ENCODE measurements around the gene HSPG2.
A peak's percentile ranks its signal among the peaks of the same experiment; 100 is the strongest.
"Not testable (repeated sequence)": the region's sequence is repeated elsewhere in the genome, so short reads cannot be mapped to it uniquely, and the experiment has no call there.

HSPG2 gene

GRCh38 chr1:21937034-21937371 is at the start of gene HSPG2:
TSS of gene HSPG2 (minus strand) at chr1:21937310. CDS start at chr1:21937217, 93 bp downstream.
- DNase-seq, result no peak

DNA sequence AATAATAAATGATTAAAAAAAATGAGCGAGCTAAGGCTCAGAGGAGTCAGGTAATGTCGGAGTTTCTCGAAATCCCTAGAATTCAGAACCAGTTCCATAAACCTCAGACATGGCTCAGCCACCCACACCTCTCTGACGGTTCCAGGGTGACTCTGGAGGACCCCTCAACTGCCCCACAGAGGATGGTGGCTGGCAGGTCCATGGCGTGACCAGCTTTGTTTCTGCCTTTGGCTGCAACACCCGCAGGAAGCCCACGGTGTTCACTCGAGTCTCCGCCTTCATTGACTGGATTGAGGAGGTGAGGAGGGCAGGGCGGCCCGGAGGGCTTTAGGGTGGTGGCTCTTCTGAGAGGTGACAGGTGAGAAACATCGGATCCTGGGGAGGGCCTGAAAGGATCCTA is 49.3 kb upstream of the HSPG2 start:
- not testable (repeated sequence) for DNase-seq

- DNase-seq, result not testable (repeated sequence)
These were observed 48.8 kb upstream of the HSPG2 start for GRCh38 chr1:21985893-21986292.

GRCh38 chr1:21983539-21983938 is 46.4 kb upstream of the HSPG2 start:
- DNase-seq, result not testable (repeated sequence)

- not testable (repeated sequence) for DNase-seq
These were observed 45.0 kb upstream of the HSPG2 start for GRCh38 chr1:21982122-21982521.

GRCh38 chr1:21981253-21981652 is 44.1 kb upstream of the HSPG2 start:
- DNase-seq, result not testable (repeated sequence)

DNA sequence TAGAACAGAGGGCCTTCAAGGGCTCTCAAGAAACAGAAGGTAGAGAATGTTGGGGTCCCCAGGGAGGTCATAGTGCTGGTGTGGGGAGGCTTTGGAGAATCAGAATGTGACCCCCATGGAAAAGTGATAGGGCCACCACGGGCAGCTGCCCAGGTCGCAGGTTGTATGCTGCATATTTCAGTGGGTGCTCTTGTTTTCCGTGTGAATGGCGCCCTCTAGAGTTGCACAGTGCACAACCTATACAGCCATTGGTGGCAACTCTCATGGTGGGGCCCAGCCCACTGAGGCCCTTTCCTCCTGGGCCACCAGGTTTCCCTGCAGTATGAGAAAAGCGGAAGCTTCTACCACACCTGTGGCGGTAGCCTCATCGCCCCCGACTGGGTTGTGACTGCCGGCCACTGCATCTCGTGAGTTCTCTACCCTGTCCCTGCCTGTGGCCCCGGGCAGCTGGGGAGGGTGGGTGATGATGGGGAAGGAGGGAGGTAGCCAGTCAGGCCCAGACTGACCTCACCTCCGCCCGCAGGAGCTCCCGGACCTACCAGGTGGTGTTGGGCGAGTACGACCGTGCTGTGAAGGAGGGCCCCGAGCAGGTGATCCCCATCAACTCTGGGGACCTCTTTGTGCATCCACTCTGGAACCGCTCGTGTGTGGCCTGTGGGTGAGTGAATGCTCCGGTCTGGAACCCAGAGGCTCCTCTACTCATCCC is 43.6 kb upstream of the HSPG2 start:
- DNase-seq, result not testable (repeated sequence)

DNA sequence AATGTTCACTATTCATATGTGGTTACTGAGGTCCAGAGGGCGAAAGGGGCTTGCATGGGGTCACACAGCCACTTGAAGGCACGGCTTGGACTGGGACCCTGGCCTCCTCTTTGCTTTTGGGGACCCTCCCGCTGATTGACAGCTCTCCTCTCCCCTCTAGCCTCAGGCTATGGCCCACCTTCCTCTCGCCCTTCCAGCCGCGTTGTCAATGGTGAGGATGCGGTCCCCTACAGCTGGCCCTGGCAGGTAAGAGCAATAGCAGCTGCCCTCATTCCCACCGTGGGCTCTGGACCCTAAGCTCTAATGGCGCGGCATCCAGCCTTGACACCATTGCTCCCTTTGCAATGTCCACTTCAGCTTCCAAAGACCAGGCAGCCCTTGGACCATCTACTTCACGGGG is 41.1 kb upstream of the HSPG2 start:
- not testable (repeated sequence) for DNase-seq

- not testable (repeated sequence) for DNase-seq
These were observed 39.7 kb upstream of the HSPG2 start, which contains the start of gene CELA3B for GRCh38 chr1:21976703-21977239. TSS of gene CELA3B (plus strand) at chr1:21977022. CDS start at chr1:21977040, 18 bp downstream.

- not testable (repeated sequence) for DNase-seq
These were observed 38.2 kb upstream of the HSPG2 start for GRCh38 chr1:21975296-21975695.

- DNase-seq, result not testable (repeated sequence)
These were observed 37.6 kb upstream of the HSPG2 start for GRCh38 chr1:21974699-21975098.

- not testable (repeated sequence) for DNase-seq
These were observed 36.8 kb upstream of the HSPG2 start for GRCh38 chr1:21973948-21974347.

GRCh38 chr1:21972973-21973441 is 35.9 kb upstream of the HSPG2 start:
- not testable (repeated sequence) for DNase-seq

GRCh38 chr1:21970523-21970922 is 33.4 kb upstream of the HSPG2 start:
- DNase-seq, result not testable (repeated sequence)

- DNase-seq, result not testable (repeated sequence)
These were observed 32.0 kb upstream of the HSPG2 start for GRCh38 chr1:21969066-21969465.

DNA sequence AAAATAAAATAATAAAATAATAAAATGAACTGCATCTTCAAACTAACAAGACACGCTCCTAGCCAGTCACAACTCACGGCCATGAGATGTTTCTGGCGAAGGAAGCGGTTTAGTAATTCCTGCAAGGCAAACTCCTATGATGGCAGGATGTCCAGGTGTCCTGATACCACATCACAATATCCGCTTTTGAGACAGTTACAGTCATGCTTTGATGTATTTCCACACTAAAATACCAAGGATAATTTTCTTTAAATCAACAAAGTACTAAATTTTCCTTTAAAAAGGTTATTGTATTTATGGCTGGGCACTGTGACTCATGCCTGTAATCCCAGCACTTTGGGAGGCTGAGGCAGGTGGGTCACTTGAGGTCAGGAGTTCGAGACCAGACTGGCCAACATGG is 30.1 kb upstream of the HSPG2 start:
- not testable (repeated sequence) for DNase-seq

GRCh38 chr1:21966247-21967000 is 29.3 kb upstream of the HSPG2 start:
- peak; percentile 71 for DNase-seq

DNA sequence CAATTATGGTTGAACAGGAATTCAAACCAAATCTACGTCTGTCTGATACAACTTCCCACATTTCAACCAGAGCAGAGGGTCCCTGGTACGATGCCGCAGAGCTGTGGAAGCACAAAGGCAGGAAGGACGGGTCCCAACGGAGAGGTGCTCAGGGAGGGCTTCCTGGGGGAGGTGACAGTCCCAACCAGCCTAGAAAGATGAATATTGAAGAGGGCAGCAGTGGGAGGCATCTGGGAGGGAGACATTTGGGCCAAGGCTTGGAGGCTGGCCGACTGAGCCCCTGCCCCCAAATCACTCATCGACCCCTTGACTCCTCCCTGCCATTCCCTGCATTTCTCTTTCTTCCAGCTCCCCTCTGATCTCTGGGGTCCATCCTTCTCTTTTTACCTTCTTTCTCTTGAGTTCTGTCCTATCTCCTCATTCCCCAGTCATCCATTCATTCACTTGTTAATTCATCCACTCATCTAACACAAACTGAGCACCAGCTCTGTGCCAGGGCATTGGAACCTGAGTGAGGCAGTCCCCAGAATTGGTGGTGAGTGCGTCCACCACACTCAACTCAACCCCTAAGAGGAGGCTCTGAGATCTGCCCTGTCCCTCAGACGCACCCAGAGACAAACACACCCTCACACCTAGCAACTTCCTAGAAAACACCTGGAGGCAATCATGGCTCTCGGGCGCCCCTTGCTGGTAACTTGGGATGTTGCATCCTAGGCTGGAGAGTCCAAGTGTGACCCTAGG is 26.5 kb upstream of the HSPG2 start:
- peak; percentile 62 for DNase-seq

GRCh38 chr1:21961799-21962198 is 24.7 kb upstream of the HSPG2 start:
- no peak for DNase-seq

- DNase-seq, result no peak
These were observed 24.2 kb upstream of the HSPG2 start for GRCh38 chr1:21961337-21961736.

- peak; percentile 40 for DNase-seq
These were observed 19.8 kb upstream of the HSPG2 start for GRCh38 chr1:21956720-21957552.
